ENCODE measurements around the gene PAQR8. TPM values are rescaled to one million over a fixed set of nuclear protein-coding genes. Genes with fewer than 3 reads are reported as not detected.

Gene PAQR8
- total and polyA plus RNA-seq, 2 experiments from 2014 or later, result 20.8 to 36.9 TPM

DNA sequence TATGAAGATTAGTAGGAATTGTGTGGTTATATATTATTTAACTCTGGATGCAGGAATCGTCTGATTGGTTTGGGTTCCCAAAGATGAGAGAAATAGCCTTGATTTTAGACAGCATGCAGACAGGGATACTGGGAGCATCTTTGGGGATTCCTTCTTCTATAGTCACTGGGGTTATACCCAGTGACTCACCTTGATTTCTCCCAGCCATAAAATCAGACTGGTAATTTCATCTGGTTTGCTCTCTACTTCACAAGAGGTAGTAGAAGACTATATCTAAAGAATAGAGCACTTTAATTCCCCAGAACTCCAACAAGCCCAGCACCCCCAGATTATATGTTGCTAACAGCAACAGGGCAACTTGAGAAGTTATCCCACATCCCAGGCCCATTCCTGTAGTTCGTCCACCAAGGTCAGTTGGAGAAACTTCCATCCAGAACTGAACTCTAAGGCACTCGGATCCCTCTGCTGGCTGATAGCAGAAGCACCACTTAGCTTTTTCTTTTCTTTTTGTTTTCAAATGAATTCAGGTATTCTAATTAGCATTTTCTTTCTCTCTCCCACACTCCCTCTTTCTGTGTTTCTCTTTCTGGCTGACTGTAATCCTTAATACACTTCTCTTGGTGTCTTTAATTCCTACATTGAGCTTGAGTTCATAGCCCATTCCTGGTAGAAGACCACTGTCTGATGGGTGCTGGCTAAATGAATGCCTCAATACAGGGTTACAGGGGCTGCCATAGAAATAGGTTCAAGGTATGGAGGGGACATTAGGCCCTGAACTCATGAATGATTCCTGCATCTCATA lies 37.8 kb downstream of the PAQR8 start:
- H3K36me3 ChIP-seq (replicated peaks; ENCODE audit: insufficient read depth, low read depth), result no peaks in the 10 kb centered on the region
- peak; percentile 77 for DNase-seq (ENCODE audit: low spot score)
- H3K9me3 ChIP-seq (ENCODE audit: low read depth), result no peaks in the 10 kb centered on the region
- H3K4me1 ChIP-seq (ENCODE audit: insufficient read depth), result no peaks in the 10 kb centered on the region
- H3K27me3 ChIP-seq, result no peaks in the 10 kb centered on the region
- H3K4me2 ChIP-seq, result no peak overlapping the region
- H3K27ac ChIP-seq, result peak overlapping the region; percentile 42
- 33% methylated on average over 3 of the region's 3 CpGs for WGBS (ENCODE audit: low lambda C conversion rate, missing lambda C conversion rate)
- no peak overlapping the region for H2AFZ ChIP-seq
- H3K4me3 ChIP-seq, result no peak overlapping the region
- H3K9me2 ChIP-seq (replicated peaks; ENCODE audit: insufficient read depth), result no peaks in the 10 kb centered on the region
- H3K79me2 ChIP-seq, result peaks cover 41% of the 10 kb centered on the region
- TF ChIP-seq, protein P1, sequence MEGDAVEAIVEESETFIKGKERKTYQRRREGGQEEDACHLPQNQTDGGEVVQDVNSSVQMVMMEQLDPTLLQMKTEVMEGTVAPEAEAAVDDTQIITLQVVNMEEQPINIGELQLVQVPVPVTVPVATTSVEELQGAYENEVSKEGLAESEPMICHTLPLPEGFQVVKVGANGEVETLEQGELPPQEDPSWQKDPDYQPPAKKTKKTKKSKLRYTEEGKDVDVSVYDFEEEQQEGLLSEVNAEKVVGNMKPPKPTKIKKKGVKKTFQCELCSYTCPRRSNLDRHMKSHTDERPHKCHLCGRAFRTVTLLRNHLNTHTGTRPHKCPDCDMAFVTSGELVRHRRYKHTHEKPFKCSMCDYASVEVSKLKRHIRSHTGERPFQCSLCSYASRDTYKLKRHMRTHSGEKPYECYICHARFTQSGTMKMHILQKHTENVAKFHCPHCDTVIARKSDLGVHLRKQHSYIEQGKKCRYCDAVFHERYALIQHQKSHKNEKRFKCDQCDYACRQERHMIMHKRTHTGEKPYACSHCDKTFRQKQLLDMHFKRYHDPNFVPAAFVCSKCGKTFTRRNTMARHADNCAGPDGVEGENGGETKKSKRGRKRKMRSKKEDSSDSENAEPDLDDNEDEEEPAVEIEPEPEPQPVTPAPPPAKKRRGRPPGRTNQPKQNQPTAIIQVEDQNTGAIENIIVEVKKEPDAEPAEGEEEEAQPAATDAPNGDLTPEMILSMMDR (IDR thresholded peaks at IDR 0.05; ENCODE audit: poor library complexity), result peak; percentile 85
- no peak for TF ChIP-seq EZH2phosphoT487 (IDR thresholded peaks at IDR 0.05; ENCODE audit: low read depth, severe bottlenecking, unreplicated experiment)
- no peak for TF ChIP-seq EZH2 (IDR thresholded peaks at IDR 0.05; ENCODE audit: borderline replicate concordance)
- no peaks in the 10 kb centered on the region for H4K20me1 ChIP-seq (ENCODE audit: insufficient read depth, poor library complexity, severe bottlenecking)

DNA sequence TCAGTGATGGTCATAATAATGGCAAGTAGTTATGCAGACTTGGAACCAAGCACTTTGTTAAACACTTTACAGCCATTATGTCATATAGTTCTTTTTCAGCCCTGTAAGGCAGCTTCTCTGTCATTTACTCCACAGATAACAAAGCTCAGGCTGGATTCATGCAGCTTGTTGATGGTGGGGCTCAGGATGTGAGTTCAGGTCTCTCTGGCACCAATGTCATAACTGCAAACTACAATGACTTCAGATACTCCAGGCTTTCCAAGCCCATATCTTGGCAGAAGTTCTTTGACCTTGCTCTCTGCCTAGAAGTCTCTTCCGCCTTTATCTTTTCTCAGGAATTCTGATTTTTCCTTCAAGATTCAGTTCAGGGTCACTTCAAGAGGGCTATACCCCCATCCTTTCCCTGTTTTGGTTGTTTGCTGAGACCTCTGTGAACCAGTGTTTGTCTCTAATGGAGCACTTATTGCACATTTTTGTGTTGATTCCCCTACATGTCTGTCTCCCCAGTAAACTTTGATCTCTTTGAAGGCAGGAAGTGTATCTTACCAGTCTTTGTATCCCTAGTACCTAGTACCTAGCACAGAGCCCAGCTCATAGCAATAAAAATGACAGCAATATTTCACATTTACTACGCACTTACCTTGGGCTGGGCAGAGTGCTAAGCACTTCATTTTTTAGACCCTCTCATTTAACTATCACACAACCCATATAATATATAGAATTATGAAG lies 38.5 kb downstream of the PAQR8 start:
- Histone ChIP-seq H3K27ac (peak overlapping the region; percentile 42), H4K20me1 (ENCODE audit: insufficient read depth, poor library complexity, severe bottlenecking) (no peaks in the 10 kb centered on the region), H3K9me2 (replicated peaks; ENCODE audit: insufficient read depth) (no peaks in the 10 kb centered on the region), H3K4me3 (no peak overlapping the region), H3K36me3 (replicated peaks; ENCODE audit: insufficient read depth, low read depth) (no peaks in the 10 kb centered on the region), H3K9me3 (ENCODE audit: low read depth) (no peaks in the 10 kb centered on the region), H3K27me3 (no peaks in the 10 kb centered on the region), H3K4me2 (no peak overlapping the region), H3K79me2 (peaks cover 38% of the 10 kb centered on the region), H3K4me1 (ENCODE audit: insufficient read depth) (no peaks in the 10 kb centered on the region), H2AFZ (no peak overlapping the region)
- TF ChIP-seq EZH2phosphoT487 (IDR thresholded peaks at IDR 0.05; ENCODE audit: low read depth, severe bottlenecking, unreplicated experiment) (no peak), EZH2 (IDR thresholded peaks at IDR 0.05; ENCODE audit: borderline replicate concordance) (no peak)
- TF ChIP-seq, protein P1 (IDR thresholded peaks at IDR 0.05; ENCODE audit: poor library complexity), result no peak
- no peak for DNase-seq (ENCODE audit: low spot score)
- 74% methylated on average over 2 of the region's 2 CpGs for WGBS (ENCODE audit: low lambda C conversion rate, missing lambda C conversion rate)

DNA sequence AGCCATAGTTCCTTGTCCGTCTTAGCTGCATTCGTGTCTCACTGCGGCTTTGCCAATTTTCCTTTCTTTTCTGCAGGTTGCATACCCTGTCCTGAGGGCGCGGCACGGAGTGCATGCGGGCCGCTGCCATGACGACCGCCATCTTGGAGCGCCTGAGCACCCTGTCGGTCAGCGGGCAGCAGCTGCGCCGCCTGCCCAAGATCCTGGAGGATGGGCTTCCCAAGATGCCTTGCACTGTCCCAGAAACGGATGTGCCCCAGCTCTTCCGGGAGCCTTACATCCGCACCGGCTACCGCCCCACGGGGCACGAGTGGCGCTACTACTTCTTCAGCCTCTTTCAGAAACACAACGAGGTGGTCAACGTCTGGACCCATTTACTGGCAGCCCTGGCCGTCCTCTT lies 41.1 kb downstream of the PAQR8 start:
- 98% methylated on average over 26 of the region's 26 CpGs for WGBS (ENCODE audit: low lambda C conversion rate, missing lambda C conversion rate)
- Histone ChIP-seq H2AFZ (no peak overlapping the region), H3K79me2 (peaks cover 24% of the 10 kb centered on the region), H3K9me2 (replicated peaks; ENCODE audit: insufficient read depth) (no peaks in the 10 kb centered on the region), H3K27ac (no peak overlapping the region), H3K9me3 (ENCODE audit: low read depth) (no peaks in the 10 kb centered on the region), H3K4me1 (ENCODE audit: insufficient read depth) (no peaks in the 10 kb centered on the region), H3K27me3 (no peaks in the 10 kb centered on the region), H4K20me1 (ENCODE audit: insufficient read depth, poor library complexity, severe bottlenecking) (no peaks in the 10 kb centered on the region), H3K4me2 (no peak overlapping the region), H3K4me3 (no peak overlapping the region), H3K36me3 (replicated peaks; ENCODE audit: insufficient read depth, low read depth) (no peaks in the 10 kb centered on the region)
- no peak for DNase-seq (ENCODE audit: low spot score)
- TF ChIP-seq, protein P1 (IDR thresholded peaks at IDR 0.05; ENCODE audit: poor library complexity), result no peak
- TF ChIP-seq EZH2 (IDR thresholded peaks at IDR 0.05; ENCODE audit: borderline replicate concordance), result no peak
- no peak for TF ChIP-seq EZH2phosphoT487 (IDR thresholded peaks at IDR 0.05; ENCODE audit: low read depth, severe bottlenecking, unreplicated experiment)
